ENCODE data around the gene AIFM2.

- TF ChIP-seq CTCF (IDR thresholded peaks at IDR 0.05) (no peak), POLR2AphosphoS5 (IDR thresholded peaks at IDR 0.05) (no peak)
These were observed 12.2 kb downstream of the AIFM2 start for GRCh38 chr10:70120417-70120816.
